CD4-positive, alpha-beta T cell treated with Interleukin-10 for 1 hour (primary cell): ENCODE data around the gene MEX3A.
A peak's percentile ranks its signal among the peaks of the same experiment; 100 is the strongest.
"Not testable (repeated sequence)": the region's sequence is repeated elsewhere in the genome, so short reads cannot be mapped to it uniquely, and the experiment has no call there.

ENCODE experiments used
- DNase-seq: peaks from one replicate; pipeline ENCODE4 v3.0.0-alpha.2; 2020

MEX3A gene

DNA sequence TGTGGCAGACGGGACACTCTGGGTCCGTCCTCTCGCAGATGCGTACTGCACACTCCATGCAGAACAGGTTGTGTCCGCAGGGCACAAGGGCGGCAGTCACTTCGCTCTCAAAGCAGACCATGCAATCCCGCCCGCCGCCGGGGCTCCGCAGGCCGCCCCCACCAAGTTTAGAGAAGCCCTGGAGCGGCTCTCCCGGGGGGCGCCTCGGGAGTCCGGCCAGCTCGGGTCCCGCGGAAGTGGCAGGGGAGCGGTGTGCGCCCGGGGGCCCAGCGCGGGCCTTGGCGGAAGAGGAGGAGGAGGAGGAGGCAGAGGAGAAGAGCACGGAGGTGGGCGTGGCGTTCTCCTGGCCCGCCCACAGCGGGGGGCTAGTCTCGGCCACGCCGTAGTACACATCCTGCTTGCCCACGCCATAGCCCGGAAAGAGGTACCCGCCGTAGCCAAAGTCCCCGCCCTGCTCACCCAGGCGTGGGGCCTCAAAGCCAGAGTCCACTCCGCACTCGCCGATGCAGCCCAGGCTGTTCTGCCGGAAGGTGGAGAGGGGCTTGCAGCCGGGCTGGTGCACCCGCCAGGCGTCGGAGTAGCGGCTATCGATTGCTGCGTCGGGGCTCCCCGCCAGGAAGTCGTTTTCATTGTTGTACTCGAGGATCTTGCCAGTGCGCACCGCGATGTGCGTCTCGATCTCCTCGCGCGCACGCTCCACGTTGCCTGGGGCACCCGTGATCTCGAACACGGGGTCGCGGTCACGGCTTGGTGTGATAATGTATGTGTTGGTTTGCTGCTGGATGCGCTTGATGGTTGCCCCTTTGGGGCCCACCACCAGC, 5.4 kb downstream of the MEX3A start:
- no peak for DNase-seq

DNA sequence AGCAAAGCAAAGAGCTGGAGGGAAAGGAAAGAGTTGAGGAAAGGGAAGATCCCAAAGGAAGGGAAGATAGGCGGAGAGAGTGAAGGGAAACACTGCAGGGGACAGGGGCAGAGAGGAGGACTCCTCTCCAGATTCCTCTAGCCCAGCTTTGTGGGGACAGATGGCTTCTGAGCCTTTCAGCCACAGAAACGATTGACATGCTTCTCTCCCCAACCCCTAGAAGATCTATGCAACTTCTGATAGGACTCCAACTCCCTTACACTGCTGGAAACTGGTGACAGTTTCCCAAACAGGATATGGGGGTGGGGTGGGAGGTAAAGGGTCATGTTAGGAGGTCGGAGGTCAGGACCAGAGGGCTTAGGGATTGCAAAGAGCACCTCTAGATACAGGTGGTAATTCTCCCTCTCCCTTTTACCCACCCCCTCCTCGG, 6.5 kb downstream of the MEX3A start:
- no peak for DNase-seq

DNA sequence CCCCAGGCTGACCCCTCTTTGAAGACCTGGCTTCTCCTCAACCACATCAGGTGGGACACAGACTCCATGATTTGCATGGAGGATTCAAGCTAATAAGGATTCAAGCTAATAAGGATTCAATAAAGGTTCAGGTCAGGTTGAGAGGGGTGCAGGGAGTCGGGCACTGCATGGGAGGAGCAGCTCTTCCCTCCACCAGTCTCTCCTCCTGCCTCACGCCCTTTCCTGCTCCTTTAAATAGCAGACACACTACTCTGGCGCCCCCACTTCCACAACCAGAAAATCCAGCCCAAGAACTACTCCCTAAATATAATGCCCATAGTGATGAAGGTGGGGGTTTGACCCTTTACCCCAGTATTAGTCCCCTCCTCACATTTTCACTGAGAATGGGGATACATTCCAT, 7.1 kb downstream of the MEX3A start:
- no peak for DNase-seq

DNA sequence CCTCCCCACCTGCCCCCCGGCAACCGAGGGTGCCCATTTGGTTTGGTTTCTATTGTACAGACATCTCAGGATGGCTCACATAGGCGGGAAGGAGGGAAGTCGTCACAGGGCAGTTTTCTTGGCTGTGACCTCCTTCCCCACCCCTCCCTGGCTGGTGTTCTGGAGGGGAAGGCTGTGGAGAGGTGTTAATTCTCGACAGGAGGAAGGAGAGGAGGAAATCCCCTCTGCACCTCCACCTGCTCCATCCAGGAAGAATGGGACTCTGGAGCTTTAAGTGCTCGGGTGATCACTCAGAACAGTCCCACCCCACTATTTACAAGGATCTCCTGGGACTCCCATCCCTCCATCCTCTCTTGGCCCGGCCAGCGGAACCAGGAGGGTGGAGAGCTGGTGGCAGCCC, 7.6 kb downstream of the MEX3A start:
- DNase-seq: no peak

DNA sequence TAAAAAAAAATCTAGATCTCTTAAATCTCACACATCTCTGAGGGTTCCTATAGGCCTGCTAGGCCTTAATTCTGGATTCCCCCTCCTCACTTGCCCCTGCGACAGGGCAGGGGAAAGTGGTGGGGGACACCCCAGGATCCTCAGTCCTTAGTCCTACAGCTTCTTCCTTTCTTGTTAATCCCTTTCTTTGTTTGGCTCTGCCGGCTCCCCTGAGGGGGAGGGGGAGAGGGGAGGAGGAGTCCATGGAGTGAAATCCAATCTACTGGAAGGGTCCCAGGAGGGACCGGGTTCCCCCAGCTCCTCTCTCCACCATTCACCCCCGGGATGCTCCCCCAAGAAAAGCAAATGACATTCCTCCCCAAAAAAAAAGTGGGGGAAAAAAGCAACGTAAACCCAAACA, 8.5 kb downstream of the MEX3A start:
- no peak for DNase-seq

DNA sequence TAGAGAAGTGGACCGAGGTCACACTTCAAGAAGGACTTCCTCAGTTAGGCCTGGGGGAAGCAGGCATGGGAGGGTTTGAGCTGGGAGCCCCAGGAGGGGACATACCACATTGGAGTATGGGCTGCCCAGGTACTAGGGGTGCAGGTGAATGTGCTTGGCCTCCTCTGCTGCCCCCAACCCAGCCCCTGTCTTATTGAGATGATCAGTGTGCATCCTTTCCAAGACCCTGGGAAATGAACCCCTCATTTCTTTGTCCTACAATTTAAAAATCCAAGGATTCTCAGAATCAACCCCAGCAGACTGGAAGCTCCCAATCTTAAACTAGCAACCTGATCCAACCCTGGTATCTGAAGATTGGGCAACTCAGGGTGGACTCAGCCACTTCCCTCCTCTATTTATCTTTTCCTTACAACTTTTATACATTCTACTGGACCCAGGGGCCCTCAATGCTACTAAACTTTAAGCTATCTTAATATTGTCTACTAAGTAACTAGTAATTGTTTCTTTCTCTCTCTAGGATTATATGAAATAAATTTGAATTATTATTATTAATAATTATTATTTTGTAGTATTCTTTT, 9.1 kb downstream of the MEX3A start:
- no peak for DNase-seq

DNA sequence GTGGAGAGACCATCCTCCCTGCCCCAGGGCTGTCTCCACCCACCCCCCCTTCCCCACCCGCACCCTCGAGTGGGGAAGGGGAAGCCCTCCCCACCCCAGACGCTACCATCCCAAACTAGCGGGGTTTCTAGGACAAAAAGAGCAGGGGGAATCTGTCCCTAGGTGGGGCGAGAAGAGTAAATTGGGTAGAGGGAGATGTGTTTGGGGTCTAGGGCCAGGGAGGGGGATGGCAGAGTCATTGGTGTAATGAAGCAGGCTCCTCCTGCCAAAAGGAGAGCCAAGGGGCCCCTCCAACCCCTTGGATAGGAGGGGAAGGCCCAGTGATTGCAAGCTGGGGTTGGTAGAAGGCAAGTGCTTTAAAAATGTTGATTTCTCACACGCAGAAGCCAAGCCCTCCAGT, 10.0 kb downstream of the MEX3A start:
- no peak for DNase-seq

DNA sequence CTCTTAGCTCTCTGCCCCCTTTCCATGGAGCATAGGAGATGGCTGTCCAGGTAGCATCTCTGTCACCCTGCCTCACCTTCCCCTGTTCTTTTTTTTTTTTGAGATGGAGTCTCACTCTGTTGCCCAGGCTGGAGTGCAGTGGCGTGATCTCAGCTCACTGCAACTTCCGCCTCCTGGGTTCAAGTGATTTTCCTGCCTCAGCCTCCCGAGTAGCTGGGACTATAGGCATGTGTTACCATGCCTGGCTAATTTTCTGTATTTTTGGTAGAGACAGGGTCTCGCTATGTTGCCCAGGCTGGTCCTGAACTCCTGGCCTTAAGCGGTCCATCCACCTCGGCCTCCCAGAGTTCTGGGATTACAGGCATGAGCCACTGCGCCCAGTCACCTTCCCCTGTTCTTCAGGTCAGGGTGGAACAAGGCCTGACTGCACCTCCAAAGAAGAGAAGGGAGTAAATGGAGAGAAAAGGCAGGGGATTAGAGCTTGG, 10.9 kb downstream of the MEX3A start:
- not testable (repeated sequence) for DNase-seq

DNA sequence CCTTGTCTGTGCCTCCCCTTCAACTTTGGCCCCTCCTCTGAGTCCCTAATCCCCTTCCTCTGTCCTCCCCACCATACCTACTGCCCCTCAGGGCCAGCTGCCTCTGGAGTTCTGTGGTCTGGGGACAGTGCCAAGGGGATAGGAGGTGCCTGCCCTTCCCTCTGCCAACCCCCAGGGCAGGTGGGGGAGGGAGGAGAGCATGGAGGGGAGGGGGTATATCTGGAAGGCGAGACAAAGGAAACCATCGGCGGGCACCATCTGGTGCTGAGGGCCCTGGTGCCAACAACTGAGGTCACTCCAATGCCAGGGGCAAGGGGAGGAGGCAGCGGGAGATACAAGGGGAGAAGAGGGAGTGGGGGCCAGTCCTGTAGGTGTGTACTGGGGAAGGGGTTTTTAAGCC, 11.7 kb downstream of the MEX3A start:
- no peak for DNase-seq

DNA sequence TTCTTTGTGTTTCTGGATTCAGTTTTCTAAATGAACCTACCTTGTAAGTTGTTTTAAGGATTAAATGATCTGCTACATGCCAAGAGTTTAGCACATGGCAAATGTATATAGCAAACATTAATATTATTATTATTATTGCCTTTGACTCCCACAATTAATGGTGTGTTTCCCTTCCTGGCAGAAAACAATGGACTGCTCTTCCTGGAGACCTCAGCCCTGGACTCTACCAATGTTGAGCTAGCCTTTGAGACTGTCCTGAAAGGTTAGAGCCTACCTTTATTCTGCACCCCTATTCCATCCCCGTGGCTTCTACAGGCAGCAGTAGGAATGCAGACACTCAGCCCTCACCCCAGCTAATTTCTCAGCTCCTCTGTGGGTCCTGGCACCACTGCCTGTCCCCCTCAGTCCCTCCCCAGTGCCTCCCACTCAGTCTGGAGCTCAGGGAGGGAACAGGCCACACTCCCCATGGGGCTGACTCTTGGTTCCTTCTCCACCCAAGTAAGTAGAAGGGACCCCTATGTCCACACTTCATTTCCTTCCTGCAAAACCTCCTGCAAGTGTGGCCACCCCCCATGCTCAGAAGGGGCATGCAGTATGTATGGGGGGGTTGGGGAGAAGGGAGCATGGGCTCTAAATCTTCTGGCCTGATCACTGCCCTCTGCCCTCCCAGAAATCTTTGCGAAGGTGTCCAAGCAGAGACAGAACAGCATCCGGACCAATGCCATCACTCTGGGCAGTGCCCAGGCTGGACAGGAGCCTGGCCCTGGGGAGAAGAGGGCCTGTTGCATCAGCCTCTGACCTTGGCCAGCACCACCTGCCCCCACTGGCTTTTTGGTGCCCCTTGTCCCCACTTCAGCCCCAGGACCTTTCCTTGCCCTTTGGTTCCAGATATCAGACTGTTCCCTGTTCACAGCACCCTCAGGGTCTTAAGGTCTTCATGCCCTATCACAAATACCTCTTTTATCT, 12.5 kb downstream of the MEX3A start:
- no peak for DNase-seq

DNA sequence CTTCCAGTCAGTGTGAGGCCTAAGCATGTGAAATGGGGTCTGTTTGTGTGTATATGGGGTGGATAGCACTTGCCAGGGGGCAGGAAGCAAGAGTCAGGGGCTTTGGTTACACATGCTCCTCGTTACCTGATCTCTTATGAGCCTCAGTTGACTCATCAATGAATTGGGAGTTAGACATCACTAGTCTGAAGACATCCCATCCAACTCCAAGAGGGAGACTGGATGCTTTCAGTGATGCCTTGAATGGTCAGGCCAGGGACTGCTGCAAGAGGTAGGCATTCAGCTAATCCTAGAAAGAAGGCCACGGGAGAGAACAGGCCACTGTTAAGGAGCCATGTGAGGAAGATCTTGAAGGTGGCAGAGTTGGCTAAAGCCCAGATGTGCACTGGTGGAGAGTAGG, 15.0 kb downstream of the MEX3A start:
- DNase-seq: no peak

DNA sequence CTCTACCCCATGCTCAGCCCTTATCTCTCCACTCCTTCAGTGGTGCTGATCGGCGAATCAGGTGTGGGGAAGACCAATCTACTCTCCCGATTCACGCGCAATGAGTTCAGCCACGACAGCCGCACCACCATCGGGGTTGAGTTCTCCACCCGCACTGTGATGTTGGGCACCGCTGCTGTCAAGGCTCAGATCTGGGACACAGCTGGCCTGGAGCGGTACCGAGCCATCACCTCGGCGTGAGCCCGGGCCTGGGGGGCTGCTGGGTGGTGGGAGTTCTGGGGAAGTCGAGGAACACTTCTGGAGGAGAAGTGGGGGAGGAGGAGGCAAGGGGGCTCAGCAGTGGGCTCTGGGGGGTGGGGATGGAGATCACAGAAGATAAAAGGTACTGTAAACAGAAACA, 16.4 kb downstream of the MEX3A start:
- no peak for DNase-seq

DNA sequence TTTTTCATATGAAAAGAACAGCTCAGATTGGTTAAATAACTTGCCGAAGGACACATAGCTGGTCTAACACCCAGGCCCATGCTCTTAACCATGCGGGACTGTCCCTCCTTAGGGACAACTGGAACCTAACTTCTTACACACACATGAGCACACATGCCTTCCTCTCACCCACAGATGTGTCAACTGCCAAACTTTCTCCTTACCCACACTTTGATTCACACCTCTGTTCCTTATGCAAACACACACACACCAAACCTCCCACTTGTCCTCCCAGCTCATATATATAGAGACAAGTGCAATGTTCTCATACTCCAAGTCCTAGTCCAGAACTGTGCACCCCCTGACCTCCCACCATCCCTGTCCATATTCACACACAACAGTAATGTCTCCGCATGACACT, 17.1 kb downstream of the MEX3A start:
- DNase-seq: no peak

DNA sequence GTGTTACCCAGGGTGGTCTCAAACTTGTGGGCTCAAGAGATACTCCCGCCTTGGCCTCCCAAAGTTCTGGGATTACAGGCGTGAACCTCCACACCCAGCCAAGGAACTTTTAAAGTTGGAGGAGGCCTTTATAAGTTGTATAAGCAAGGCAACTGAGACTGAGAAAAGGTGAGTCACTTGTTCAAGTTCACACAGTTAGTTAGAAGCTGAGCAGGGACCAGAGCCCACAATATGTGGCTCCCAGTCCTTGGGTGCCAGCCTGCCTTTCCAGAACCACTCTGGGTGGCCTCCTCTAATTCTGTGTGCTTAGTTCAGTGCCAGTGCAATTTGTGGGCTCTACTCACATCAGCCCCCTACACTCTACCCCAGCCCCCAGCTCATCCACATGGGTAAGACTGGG, 17.6 kb downstream of the MEX3A start:
- DNase-seq: no peak

DNA sequence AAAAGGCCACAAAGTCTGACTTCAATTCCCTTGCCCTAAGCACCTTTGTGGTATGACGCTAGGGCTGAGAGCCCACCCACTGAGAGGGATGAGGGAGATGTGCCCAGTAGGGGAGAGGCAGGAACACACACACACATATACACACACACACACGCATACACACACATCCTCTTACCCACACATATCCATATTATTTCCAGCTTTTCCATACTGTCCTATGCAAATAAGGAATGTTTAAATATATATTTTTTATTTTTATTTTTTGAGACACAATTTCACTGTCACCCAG, 18.3 kb downstream of the MEX3A start:
- no peak for DNase-seq

DNA sequence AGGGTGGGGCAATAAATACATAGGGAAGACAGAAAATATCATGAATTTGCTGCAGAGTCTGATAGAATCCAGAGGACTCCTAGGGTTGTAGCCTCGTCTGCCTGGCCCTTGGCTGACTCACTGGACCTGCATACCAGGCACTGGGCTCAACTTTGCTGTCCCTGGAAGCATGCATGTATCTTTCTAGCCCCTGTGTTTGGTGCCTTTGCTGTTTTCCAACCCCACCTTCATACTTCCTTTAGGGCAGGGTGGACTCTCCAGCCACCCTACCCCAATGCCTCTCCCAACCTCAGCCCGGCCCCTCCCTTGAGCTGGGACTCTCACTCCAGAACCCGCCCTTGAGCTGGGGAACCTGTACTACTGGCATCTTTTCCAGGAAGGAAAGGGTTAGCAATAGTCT, 20.1 kb downstream of the MEX3A start:
- DNase-seq: no peak

DNA sequence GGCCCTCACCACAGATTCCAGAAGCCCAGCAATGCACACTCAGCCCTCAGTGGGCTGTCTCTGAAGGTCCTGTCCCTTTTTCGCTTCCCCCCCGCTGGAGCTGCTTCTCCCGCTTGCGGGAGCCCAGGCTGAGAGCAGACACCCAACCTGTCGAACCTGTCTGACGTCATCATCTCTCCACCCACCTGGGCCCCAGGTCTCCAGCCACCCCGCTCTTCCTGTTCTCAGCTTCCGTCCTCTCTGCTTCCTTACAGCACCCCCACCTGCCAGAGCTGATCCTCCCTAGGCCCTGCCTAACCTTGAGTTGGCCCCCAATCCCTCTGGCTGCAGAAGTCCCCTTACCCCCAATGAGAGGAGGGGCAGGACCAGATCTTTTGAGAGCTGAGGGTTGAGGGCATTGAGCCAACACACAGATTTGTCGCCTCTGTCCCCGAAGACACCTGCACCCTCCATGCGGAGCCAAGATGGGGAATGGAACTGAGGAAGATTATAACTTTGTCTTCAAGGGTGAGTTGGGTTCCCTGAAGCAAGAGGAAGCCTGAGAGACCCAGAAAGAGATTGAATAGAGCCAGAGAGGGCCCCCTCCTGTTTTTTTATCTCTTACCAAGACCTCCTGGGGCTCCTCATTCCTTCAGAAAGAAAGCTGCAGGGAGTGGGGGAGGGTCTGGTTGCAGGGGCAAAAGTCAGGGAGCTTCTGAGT, 21.2 kb downstream of the MEX3A start, which contains the start of gene RAB25:
Gene RAB25 (plus strand): TSS at position 224 of the 700 bp plus-strand sequence. CDS start 241 bp downstream, at position 465.
- DNase-seq: no peak

DNA sequence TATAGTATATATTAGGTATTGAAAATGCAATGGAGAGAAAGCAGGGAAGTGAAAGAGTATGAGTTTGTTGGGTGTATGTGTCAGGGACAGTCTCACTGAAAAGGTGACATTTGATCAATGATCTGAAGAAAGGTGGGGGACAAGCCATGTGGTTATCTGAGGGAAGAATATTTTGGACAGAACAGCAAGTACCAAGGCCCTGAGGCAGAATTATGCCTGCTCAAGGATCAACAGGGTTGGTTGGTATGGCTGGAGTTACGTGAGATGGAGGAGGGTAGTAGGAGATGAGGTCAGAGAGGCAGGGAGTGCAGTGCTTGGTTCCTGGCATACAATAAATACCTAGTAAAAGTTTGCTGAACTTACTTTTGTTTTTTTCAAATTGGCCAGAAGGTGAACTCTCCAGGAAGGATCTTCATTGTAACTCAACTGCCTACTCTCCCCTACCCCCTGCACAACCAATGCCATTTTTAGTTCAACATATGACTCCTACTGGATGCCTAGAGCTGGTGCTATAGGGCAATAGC, 25.9 kb downstream of the MEX3A start:
- DNase-seq: no peak

DNA sequence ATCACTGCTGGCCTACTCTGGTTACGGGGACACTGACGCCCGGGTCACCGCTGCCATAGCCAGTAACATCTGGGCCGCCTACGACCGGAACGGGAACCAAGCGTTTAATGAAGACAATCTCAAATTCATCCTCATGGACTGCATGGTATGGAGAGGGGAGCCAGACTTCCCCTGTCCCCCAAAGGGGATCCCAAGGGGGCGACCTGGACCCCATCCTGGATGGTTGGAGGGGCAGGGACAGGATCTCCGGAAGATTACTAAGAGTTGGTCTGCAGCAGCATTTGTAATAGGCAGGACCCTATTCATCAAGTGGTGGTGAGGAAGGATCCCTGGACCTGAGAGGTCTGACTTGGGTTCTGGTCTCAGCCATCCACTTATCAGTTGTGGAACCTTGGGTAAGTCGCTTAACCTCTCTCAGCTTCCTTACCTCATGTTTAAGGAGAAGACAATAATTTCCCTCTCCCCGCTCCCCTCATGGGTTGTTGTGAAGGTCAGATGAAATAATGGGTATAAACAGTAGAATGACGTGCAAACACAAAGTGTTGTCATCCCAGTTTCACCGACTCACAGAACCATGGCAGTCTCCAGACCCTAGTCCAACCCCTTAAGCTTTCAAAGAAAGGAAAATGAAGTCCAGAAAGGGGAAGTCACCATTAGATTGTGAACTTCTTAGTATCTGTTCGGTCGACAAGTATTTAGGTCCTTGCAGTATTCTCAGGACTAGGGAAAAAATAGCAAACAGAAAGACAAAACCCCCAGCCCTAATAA, 26.8 kb downstream of the MEX3A start:
- DNase-seq: no peak

DNA sequence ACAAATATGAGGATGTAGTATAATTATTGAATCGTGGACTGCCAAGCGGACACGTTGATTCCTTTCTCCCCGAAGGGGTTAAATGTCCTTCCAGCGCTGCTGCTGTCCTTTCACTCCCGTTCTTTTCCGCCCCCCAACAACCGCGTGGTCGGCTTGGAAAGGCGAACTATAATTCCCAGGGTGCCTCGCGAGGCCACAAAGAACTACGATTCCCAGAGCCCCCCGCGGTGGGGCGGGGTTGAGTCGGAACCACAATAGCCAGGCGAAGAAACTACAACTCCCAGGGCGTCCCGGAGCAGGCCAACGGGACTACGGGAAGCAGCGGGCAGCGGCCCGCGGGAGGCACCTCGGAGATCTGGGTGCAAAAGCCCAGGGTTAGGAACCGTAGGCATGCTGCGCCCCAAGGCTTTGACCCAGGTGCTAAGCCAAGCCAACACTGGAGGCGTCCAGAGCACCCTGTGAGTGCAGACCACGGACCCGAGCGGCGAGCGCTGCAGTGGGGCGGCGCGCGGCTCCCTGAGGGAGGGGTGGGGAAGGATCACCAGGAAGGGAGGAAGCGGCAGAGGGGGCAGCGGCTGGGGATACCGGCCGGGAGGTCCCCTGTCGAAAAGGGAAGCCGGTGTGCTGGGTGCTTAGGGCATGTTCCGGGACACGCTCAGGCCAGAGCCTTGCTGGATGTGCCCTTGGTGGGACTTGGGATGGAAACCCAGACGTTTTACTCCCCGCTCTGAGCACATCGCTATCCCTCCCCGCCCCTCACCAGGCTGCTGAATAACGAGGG, 27.6 kb downstream of the MEX3A start, which contains the start of gene LAMTOR2:
Gene LAMTOR2 (plus strand): TSS at position 283 of the 781 bp plus-strand sequence. CDS start 108 bp downstream, at position 391.
- DNase-seq: peak; percentile 96
